SK-N-SH treated with all-trans-retinoic acid at 6 μM for 48 hours (cell line): ENCODE results near the gene DEPDC5.

Source experiments
- CSDC2 ChIP-seq: fragments of 250-450 bp; sonication (Bioruptor Pico); IDR thresholded peaks from 2 replicates; pipeline ENCODE4 v1.5.0; 2020; ENCODE audit warnings: mild to moderate bottlenecking, moderate library complexity
- PATZ1 ChIP-seq: fragments of 250-450 bp; sonication (Bioruptor Pico); IDR thresholded peaks from 2 replicates; pipeline ENCODE4 v1.8.0; 2020; ENCODE audit warnings: mild to moderate bottlenecking, moderate library complexity, borderline replicate concordance
- RARB ChIP-seq: fragments of 250-450 bp; sonication (Bioruptor Pico); IDR thresholded peaks from 2 replicates; pipeline ENCODE4 v1.8.0; 2021; ENCODE audit warnings: mild to moderate bottlenecking, moderate library complexity
- ZFP3 ChIP-seq: fragments of 250-450 bp; sonication (Bioruptor Pico); IDR thresholded peaks from 2 replicates; pipeline ENCODE4 v1.5.0; 2020; ENCODE audit warnings: mild to moderate bottlenecking, moderate library complexity
- ZNF565 ChIP-seq: fragments of 450-650 bp; formaldehyde crosslinking; conservative IDR thresholded peaks from 2 replicates; pipeline ENCODE4 v1.5.0; 2020; ENCODE audit warnings: low read depth, mild to moderate bottlenecking, moderate library complexity
- ZNF70 ChIP-seq: fragments of 450-650 bp; formaldehyde crosslinking; IDR thresholded peaks from 2 replicates; pipeline ENCODE4 v1.5.0; 2020; ENCODE audit warnings: mild to moderate bottlenecking, moderate library complexity
- TF ChIP-seq, protein P1 (sequence below): fragments of 250-450 bp; sonication (Bioruptor Pico); IDR thresholded peaks from 2 replicates; pipeline ENCODE4 v1.5.0; 2020; ENCODE audit warnings: mild to moderate bottlenecking, moderate library complexity

- TF ChIP-seq PATZ1 (CRISPR knock-in tag) (no peak), RARB (no peak), ZNF565 (CRISPR knock-in tag) (no peak), ZNF70 (CRISPR knock-in tag) (no peak), CSDC2 (CRISPR knock-in tag) (no peak), ZFP3 (CRISPR knock-in tag) (no peak)
- TF ChIP-seq, protein P1, sequence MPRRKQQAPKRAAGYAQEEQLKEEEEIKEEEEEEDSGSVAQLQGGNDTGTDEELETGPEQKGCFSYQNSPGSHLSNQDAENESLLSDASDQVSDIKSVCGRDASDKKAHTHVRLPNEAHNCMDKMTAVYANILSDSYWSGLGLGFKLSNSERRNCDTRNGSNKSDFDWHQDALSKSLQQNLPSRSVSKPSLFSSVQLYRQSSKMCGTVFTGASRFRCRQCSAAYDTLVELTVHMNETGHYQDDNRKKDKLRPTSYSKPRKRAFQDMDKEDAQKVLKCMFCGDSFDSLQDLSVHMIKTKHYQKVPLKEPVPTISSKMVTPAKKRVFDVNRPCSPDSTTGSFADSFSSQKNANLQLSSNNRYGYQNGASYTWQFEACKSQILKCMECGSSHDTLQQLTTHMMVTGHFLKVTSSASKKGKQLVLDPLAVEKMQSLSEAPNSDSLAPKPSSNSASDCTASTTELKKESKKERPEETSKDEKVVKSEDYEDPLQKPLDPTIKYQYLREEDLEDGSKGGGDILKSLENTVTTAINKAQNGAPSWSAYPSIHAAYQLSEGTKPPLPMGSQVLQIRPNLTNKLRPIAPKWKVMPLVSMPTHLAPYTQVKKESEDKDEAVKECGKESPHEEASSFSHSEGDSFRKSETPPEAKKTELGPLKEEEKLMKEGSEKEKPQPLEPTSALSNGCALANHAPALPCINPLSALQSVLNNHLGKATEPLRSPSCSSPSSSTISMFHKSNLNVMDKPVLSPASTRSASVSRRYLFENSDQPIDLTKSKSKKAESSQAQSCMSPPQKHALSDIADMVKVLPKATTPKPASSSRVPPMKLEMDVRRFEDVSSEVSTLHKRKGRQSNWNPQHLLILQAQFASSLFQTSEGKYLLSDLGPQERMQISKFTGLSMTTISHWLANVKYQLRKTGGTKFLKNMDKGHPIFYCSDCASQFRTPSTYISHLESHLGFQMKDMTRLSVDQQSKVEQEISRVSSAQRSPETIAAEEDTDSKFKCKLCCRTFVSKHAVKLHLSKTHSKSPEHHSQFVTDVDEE (CRISPR knock-in tag) = no peak
These were observed 179.0 kb downstream of the DEPDC5 start for GRCh38 chr22:31932863-31933262.
